HPDE6-E6E7 (cell line): Measurements from ENCODE around the gene ZBTB25.
A peak's percentile ranks its signal among the peaks of the same experiment; 100 is the strongest.

ENCODE experiments used
- DNase-seq: peaks from one replicate; pipeline ENCODE4 v3.0.0; 2011; ENCODE audit warnings: missing footprints; ENCODE audit errors: extremely low spot score

The ZBTB25 gene

DNA sequence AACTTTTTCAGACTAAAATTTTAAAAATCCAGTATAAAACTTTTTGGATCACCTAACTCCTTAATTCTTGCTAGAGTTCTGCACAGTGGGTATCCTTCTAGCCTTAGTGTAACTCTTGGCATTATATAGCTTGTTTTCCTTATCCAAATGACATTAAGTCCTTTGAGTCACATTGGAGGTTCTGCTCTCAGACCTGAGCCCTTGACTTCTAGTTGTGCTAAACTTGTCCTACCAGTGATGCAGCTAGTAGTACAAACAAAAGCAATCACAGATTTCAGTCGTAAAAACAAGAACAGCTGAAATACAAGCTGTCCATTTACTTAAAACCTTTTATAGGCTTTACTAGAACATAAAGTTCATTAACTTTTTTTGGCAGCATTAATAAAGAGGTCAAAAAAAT, 11.4 kb upstream of the ZBTB25 start:
- no peak for DNase-seq

DNA sequence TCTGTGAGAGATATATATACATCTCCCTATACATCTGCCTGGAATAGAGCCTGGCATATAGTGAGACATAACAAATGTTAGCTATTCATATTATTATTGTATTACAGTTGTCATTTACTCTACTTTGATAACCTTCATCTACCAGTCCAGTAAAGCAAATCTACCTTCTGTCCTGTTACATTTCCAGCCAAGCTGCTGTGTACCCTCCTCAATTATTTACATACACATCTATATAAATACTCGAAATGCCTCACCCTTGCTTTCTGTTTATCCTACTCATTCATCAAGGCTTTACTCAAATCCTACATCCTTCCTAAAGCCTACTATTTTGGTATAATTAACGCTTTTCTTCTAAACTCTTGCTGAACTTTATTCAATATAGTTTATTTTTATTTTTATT, 9.6 kb upstream of the ZBTB25 start:
- no peak for DNase-seq

DNA sequence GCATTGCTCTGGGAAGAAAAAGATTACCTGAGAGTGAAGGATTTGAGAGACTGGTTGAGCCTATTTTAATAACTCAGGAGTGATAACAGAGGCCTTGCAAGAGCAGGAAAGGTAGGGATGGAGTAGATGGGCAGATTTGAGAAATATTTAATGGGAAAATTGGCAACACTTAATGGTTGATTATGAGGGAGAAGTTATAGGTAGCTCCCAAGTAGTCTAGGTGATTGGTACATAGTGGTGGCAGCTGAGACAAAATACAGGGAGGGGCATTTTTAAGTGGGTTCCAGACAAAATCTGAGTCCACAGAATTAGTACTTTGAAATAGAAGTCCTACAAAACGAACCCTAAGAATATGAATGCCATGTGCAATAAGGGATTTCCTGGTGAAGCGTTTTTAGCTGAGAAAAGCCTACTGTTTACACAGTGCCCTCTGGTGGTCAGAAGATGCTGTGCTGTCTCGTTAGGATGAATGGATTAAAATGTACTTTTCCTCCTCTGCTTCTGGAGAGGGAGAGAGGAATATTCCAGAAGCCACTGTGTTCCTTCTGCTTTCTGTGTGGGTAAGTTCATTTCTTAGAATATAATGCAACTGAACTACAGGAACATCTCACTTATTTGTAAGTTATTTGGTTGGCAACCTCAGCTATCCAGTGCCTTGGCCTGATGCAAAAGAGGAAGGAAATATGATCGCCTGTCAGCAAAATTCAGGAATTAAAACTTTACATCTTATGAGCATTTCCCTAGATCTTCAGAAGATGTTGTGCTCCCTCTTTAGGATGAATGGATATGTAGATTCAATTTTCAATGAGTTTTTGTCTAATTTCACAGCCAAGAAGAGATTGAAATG, 7.4 kb upstream of the ZBTB25 start:
- no peak for DNase-seq

DNA sequence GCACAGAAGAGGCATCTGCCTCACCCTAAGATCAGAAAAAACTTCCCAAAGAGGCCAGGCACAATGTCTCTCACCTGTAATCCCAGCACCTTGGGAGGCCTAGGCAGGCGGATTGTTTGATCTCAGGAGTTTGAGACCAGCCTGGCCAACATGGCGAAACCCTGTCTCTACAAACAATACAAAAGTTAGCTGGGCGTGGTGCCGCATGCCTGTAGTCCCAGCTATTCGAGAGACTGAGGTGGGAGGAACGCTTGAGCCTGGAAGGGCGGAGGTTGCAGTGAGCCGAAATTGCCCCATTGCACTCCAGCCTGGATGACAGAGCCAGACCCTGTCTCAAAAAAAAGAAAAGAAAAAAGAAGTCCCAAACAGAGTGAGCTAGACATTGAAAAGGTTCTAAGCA, 5.4 kb upstream of the ZBTB25 start:
- no peak for DNase-seq

DNA sequence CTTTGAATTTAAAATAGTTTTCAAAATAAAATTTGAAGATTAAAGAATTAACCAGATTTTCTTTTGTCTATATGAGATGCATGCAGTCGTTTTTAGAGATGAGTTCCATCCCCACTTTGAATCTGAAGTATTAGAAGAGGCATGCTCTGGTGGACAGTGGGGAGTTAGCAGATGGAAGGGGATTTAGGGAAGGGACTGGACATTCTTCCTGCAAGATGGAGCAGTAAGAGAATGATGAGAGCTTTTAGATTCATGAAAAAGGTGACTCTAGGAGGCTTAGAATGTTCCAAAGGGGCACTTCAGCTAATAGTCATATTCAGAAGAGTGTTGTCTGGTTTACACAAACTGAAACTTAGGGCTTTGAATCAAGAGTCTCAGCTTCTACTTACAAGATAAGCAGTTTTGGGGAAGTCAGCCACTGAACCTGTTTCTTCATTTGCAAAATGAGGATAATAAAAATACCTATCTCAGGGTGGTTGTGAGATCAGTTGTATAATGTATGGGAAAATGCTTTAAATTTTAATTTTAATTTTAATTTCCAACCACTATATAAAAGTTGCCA, 4.7 kb upstream of the ZBTB25 start:
- no peak for DNase-seq

DNA sequence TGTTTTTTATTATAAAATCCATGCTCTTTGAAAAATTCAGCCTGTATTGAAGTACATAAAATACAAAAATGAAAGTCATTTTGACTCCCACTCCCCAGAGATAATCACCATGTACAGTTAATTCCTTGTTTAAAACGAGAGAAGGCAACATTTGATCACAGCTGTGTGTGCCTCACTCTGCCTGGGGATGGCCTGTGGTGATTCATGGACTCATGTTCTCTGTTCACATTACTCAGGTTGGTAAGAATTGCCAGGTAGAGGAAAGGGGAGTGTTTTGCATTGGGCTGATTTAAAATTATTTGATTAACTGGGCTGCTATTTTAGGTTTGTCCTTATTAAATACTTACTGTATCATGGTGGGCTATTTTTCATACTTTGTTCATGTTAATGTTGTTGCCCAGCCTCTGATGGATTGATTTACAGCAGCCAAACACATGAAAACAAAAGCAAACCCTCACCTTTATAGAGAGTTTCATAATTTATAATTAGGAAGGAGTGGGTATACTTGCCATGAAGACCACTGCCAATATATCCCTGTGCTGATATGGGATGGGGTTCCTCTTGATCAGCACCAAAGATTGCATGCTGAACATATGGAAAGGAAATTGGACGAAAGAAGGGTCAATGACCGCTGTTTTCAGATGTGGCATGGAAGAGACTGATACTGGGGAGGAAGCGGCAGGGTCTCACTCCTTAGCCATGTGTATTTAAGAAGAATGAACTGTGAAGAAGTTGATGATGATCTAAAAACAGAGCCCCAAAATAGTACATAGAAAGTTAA, 3.9 kb upstream of the ZBTB25 start:
- DNase-seq, result peak; percentile 72

DNA sequence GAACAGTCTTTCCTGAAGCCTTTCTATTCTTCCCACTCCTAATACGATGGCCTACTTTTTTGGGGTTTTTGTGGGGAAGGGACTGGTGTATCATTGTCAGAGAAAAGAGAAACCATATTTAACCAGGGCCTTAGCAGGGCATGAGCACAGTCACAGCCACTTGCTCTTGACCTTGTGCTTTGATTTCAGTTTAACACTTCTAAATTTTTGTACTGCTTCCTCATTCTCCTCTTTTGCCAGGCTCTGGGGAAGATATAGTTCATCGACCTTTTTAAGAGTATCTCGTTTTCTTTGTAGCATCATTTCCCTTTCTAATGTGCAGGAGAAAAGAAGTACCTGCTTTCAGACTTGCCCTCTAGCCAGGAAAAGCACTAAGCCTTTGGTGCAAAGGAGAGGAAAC, 3.1 kb upstream of the ZBTB25 start:
- DNase-seq, result no peak

DNA sequence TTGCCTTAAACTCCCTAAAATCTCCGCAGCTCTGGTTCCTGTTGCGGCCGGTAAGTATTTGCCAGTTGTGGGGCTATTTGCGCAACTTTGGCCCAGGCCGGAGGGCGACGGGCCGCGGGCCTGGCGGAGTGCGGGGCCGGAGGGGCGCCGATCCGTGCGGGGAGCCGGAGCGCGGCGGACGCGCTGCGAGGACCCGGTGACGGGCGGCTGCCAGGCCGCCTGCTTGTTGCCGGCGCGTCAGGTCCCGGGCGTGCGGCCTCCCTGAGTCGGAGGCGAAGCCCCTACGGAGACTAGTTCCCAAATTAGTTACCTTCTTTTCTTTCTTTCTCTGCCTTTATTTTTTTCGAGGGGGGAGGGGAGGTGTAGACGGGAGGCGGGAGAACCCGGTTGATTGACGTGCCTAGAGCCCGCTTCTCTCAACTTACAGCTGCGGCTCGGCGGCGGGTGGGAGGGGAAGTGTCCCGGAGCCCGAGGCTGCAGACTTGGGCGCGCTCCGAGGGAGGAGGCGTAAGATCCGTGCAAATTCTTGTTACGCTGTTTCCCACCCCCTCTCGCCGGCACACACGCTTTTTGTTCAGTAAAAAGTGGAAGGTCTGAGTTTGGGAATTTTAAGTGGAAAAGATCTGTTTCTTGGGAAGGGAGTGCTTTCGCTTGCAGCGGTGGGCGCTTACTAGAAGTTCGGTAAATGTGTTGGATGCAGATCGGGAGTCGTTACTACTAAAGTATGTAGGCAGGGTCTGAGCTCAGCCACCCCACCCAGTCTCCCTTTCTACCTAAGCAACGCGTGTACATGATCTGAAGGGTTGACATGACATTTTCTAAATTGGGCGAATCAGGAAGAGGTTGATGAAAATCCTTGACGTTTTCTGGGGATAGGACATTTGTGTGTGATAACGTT, 1.5 kb upstream of the ZBTB25 start:
- peak; percentile 86 for DNase-seq

DNA sequence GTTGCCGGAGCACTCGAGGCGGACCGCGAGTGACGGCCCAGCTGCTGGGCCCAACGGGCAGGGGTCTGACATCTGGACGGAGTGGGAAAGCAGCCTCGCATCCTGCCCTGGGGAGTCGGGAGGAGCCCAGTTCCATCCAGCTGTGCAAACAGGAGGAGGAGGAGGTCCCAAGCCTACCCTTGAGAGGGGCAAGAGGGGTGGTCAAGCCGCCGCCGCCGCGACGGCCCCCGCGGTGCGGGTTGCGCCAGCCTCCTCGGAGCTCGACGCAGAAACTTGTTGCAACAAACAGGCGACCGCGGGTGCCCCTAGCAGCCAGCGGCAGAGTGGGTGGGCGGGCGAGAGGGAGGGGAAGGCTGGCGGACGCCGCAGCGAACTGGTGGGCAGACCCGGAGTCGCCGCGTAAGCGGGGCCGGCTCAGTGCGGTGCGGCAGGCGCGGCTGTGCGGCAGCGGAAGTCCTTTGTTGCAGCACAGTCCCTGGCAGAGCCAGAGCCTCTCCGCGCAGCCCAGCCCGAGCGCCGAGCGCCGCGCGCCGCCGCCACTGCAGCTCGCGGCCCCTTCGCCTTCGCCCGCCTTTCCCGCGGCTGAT, 765 bp upstream of the ZBTB25 start, which contains the start of gene ZBTB1:
TSS of gene ZBTB1 (plus strand) at position 461 of the 587 bp plus-strand sequence. CDS start 16,735 bp downstream, outside the sequence.
- peak; percentile 53 for DNase-seq

DNA sequence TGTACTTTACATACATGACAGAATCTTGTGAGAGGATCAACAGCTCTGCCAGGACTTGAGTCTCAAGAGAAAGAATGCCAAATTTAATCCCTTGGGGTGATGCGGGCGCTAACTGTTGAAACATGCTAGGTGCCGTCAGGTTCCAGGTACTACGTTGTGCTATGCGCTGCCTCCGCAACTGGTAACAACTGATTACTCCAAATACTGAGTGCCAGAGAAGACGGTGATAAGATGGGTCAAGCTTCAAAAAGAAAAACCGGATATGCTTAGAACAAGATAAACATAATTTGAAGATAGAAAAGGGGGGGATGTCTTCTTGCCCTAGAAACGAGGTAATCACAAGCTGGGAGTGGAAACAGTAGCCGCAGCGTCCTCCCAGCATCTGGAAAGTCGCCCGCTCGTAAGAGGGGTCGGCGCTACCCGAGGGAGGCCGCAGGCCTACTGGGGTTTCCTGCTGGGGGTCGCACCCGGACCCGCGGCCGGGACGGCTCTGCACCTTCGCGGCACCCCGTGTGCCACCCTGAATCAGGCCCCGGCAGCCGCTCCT, 678 bp downstream of the ZBTB25 start:
- no peak for DNase-seq

DNA sequence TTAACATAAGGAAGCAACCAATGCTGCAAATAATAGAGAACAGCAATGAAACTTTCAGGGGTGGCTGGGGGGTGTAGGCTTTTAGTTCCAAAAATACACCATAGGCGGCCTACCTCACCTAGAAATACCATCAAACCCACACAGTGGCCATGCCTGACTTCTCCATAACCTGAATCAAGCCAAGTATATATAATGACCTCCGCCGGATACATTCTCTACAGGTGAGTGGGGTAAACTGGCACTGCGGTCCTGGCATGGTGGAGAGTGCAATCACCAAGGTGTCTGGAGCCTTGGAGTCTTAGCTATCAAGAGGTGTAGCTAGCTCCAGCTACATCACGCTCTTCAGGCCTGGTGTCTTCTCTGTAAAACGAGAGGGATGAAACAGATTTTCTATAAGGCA, 1.2 kb downstream of the ZBTB25 start:
- DNase-seq, result no peak

DNA sequence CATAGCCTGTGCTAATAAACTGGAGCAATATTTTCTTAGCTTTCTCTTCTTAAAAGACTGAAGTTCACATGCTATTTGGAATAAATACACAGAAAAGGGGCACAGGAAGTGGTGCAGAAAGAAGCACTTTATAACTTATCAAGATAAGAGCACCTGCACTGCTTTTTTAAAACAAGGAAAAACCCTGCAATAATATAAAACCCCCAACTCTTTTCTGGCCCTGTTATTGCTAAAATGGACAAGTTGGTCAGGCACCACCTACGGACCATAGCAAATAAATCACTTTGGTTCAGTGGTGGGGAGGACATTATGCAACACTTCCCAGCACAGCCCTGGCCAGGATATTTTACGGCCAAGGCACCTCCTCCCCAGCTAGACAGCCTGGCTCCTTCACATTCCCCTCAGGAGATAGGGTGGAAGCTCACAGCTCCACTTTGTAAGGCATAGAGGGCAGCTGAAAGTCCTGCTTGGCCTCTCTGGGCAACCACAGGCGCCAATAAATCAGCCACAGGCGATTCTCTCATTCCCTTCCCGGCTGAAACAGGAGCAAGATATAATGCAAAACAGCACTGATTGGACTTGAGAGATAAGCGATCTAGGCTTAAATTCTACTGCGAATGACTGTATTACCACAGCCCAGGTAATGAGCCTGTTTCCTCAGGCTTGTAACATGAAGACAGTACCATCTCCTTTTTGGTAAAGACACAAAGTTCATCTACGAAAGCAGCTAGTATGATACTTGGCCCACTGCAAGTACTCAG, 2.0 kb downstream of the ZBTB25 start:
- no peak for DNase-seq

DNA sequence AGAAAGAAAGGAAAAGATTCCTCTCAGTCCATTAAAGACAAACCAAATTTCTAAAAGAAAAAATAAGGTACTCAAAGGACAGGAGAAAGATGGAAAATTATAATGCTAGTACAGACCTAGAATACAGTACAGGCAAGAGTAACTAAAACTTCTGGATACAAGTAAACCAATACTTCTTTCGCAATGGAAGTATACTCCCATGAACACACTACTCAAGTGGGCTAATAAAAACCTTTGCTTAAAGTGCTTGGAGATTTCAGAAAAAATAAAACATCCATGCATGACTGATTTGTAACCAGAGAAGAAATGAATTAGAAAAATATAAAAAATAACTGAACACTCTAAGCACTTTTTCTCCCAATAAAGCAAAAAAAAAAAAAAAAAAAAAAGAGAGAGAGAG, 3.5 kb downstream of the ZBTB25 start:
- DNase-seq, result no peak

DNA sequence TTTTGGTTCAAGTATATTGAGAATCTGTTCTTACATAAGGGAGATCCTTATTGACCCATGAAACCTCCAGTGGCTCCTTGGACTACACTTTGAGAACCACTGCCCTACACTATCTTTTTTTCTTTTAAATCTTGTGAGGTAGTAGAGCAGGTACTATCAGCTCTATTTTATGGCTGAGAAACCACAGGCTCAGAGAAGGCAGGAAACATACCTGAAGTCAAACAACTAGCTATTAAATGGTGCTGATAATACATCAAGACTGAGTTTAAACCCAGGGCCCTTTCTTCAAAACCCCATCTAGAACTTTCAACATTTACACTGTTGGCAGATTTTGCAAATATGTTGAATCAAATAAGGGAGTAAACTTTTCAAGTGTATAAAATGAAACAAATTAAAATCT, 6.9 kb downstream of the ZBTB25 start:
- DNase-seq, result no peak

DNA sequence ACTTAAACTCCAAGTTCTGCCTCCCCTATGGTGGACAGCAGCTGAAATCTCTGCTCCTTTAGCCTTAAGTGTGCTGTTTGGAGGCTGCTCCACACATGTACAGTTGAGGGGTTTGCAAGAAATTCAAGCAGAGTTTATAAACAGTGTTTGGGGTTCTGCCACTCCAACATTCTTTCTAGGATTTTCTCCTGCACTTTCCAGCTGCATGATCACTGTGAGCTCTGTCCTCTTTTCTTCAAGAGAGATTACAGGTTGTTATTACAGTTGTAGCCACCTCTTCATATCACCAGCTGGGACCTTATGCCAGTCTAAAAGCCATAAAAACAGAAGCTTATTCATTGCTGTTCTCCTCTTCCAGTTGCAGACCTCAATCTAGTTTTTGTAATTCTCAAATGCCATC, 8.4 kb downstream of the ZBTB25 start:
- DNase-seq, result no peak

DNA sequence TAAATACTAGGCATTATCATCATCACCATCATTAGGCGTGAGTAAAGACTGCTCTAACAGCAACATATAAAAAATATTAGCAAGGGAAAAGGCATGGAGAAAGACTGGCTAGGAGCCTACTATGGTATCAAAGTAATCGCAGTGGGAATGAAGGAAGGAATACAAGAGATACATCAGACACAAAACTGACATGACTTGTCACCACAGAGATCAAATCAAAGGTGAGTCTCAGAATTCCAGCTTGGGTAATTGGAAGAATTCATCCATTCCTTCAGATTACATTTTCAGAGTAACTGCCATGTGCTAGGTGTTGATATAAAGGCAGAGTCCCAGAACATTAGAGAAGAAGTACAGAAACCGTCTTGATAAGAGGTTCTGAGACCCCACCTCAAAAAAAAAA, 10.2 kb downstream of the ZBTB25 start:
- DNase-seq, result no peak

DNA sequence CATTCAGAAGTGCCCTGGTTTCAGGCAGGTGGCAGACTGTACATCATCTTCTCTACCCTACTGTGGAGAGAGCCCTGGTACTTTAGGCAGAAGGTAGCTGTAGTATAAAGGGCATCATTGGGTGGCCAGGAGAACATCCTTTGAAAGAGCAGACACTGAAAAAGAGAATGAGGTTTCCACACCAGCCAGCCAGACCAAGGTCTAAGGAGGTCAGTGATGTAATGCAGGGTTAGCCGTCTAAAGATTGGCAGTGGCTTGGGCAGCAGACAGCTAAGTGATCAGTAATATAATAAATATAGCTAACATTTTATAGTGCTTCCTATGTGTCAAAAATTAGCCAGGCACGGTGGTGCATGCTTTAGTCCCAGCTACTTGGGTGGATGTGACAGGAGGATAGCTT, 12.0 kb downstream of the ZBTB25 start:
- no peak for DNase-seq

DNA sequence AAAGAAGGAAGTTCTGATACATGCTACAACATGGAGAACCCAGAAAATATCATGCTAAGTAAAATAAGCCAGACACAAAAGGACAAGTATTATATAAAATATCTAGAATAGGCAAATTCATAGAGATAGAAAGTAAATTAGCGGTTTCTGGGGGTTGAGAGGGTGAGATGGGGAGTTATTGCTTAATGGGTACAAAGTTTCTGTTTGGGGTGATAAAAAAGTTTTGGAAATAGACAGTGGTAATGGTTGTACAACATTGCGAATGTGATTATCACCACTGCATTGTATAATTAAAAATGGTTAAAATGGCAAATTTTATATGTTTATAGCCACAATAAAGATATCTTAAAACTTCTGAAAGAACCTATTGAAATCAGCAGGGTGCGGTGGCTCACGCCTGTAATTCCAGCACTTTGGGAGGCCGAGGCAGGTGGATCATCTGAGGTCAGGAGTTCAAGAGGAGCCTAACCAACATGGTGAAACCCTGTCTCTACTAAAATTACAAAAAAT, 15.0 kb downstream of the ZBTB25 start:
- DNase-seq, result no peak

DNA sequence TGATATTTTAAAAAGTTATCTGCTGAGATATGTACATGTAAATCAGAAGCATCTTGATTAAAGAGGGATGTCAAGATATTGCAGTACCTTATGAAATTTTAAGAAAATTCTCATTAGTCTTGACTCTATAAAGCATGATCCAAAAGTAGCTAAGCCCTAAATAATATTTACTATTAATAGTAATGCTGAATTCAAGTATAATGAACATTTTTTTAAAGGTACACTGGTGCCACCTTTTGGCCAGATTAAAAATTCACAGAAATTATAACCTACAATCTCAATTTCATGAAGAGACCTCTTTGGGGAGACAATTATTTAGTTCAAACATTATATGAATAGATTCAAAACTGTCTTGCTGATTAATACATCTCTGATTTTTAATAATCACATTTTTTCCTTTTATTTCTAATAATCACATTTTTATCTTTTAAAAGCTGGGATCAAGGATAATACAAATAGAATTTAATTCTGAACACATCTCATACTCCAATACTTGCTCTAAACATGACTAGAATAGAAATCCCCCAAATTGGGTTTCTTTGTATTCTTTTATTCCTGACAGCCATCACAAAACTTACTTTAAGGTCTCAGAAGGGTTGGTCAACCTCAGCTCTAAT, 24.9 kb downstream of the ZBTB25 start:
- DNase-seq, result no peak

DNA sequence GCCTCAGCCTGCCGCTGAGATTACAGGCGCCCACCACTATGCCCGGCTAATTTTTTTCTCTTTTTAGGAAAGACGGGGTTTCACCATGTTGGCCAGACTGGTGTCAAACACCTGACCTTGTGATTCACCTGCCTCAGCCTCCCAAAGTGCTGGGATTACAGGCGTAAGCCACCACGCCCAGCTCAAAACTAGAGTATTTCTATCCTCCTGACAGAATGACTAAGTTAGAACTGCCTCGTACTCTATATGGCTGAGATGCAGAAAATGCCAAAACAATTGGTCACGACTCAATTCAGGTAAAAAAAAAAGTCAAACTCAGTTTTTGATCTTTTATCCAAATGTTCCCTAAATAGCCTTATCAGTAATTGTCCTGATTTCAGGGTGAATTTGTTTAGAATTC, 27.2 kb downstream of the ZBTB25 start:
- DNase-seq, result no peak
